Esophagus squamous epithelium (tissue), 4 donors: ENCODE data around the gene PORCN.

Experiments
- POLR2A ChIP-seq, 4 donors: fragments of 450-650 bp; IDR thresholded peaks; one replicate each; pipeline ENCODE4 v1.6.1; 2017; ENCODE audit warnings: antibody characterized with exemption in 4 of 4, mild to moderate bottlenecking in 4 of 4, moderate library complexity in 3 of 4
- TF ChIP-seq, protein P1 (sequence below), 6 experiments: fragments of 450-650 bp in 4 of 6; fragments of 200-600 bp in 2 of 6; sonication (generic) in 2 of 6; IDR thresholded peaks; one replicate each; pipeline ENCODE4 v1.5.1; 2016 to 2019; ENCODE audit warnings: antibody characterized with exemption in 6 of 6, mild to moderate bottlenecking in 4 of 6, moderate library complexity in 4 of 6

DNA sequence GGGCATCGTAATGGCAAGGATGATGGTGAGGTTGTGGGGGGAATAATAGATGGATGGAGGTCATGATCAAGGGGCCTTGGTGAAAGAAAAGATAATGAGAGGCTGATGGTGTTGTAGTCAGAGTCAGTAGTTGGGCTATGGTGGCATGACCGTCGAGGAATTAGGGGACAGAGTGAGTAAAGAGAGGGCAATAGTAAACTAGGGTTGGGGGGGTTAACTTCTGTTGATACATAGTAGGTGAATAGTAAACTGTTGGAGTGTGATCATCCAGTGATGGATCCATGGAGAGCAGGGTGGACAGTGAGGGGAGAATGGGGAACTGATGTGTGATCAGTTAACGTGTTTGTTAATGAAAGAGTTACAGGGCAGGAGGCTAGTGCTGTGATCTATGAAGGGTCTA lies 31.9 kb upstream of the PORCN start:
- TF ChIP-seq POLR2A (IDR thresholded peaks at IDR 0.05), result no peak
- TF ChIP-seq, protein P1, sequence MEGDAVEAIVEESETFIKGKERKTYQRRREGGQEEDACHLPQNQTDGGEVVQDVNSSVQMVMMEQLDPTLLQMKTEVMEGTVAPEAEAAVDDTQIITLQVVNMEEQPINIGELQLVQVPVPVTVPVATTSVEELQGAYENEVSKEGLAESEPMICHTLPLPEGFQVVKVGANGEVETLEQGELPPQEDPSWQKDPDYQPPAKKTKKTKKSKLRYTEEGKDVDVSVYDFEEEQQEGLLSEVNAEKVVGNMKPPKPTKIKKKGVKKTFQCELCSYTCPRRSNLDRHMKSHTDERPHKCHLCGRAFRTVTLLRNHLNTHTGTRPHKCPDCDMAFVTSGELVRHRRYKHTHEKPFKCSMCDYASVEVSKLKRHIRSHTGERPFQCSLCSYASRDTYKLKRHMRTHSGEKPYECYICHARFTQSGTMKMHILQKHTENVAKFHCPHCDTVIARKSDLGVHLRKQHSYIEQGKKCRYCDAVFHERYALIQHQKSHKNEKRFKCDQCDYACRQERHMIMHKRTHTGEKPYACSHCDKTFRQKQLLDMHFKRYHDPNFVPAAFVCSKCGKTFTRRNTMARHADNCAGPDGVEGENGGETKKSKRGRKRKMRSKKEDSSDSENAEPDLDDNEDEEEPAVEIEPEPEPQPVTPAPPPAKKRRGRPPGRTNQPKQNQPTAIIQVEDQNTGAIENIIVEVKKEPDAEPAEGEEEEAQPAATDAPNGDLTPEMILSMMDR (IDR thresholded peaks at IDR 0.05), result no peak
